WERI-Rb-1 (cell line): ENCODE data around the gene C2orf68.

ENCODE experiments used
- DNase-seq: peaks from one replicate; pipeline ENCODE4 v3.0.0-alpha.2; 2020
- H3K27ac ChIP-seq: fragments of 250-450 bp; sonication (Bioruptor Pico); 2 replicates; pipeline ENCODE4 v1.5.1; 2020; ENCODE audit warnings: mild to moderate bottlenecking, moderate library complexity
- H3K27me3 ChIP-seq: fragments of 250-450 bp; sonication (Bioruptor Pico); 2 replicates; pipeline ENCODE4 v1.5.1; 2021; ENCODE audit warnings: mild to moderate bottlenecking, low read depth, moderate library complexity; ENCODE audit not compliant: insufficient read depth, severe bottlenecking
- H3K36me3 ChIP-seq: fragments of 250-450 bp; sonication (Bioruptor Pico); 2 replicates; pipeline ENCODE4 v1.5.1; 2020; ENCODE audit warnings: mild to moderate bottlenecking, moderate library complexity
- H3K4me3 ChIP-seq: 2 replicates; pipeline ENCODE4 v1.5.1; 2011; ENCODE audit warnings: low read depth, mild to moderate bottlenecking, control low read depth, low read length
- H3K9me3 ChIP-seq: fragments of 250-450 bp; sonication (Bioruptor Pico); 2 replicates; pipeline ENCODE4 v1.5.1; 2021; ENCODE audit warnings: mild to moderate bottlenecking, moderate library complexity; ENCODE audit not compliant: severe bottlenecking
- CTCF ChIP-seq: IDR thresholded peaks from 2 replicates; pipeline ENCODE4 v1.5.1; 2011; ENCODE audit warnings: low read depth, mild to moderate bottlenecking, control low read depth, inconsistent platforms, low read length

The C2orf68 gene

GRCh38 chr2:85584354-85584856 lies 27.5 kb downstream of the C2orf68 start, which contains the start of gene VAMP5:
VAMP5 (plus strand) TSS chr2:85584431; CDS start chr2:85584491, 60 bp downstream.
- H3K27ac ChIP-seq, result no peak within 1 kb of the TSS
- TF ChIP-seq CTCF, result no peak

GRCh38 chr2:85583667-85584353 lies 28.1 kb downstream of the C2orf68 start:
- no peak for TF ChIP-seq CTCF
- DNase-seq, result no peak
- Histone ChIP-seq H3K36me3 (no peaks in the 10 kb centered on the region), H3K9me3 (no peaks in the 10 kb centered on the region), H3K27ac (no peak overlapping the region), H3K4me3 (no peak overlapping the region), H3K27me3 (no peaks in the 10 kb centered on the region)

More at GRCh38 chr2:85584354-85584856, 27.5 kb downstream of the C2orf68 start, which contains the start of gene VAMP5:
- Histone ChIP-seq H3K4me3 (no peak within 1 kb of the TSS), H3K27me3 (no peaks in the 10 kb centered on the region), H3K9me3 (no peaks in the 10 kb centered on the region), H3K36me3 (no peaks in the 10 kb centered on the region)
- DNase-seq, result no peak

GRCh38 chr2:85582492-85582891 lies 29.4 kb downstream of the C2orf68 start:
- Histone ChIP-seq H3K9me3 (no peaks in the 10 kb centered on the region), H3K36me3 (no peaks in the 10 kb centered on the region), H3K4me3 (no peak overlapping the region), H3K27ac (no peak overlapping the region), H3K27me3 (no peaks in the 10 kb centered on the region)
- DNase-seq, result no peak
- no peak for TF ChIP-seq CTCF

GRCh38 chr2:85580206-85580605 lies 31.7 kb downstream of the C2orf68 start:
- H3K36me3 ChIP-seq, result no peaks in the 10 kb centered on the region
- TF ChIP-seq CTCF, result no peak

GRCh38 chr2:85579266-85579935 lies 32.5 kb downstream of the C2orf68 start:
- H3K27me3 ChIP-seq, result no peaks in the 10 kb centered on the region

More at GRCh38 chr2:85580206-85580605, 31.7 kb downstream of the C2orf68 start:
- no peaks in the 10 kb centered on the region for H3K9me3 ChIP-seq
- no peak overlapping the region for H3K4me3 ChIP-seq
- no peak for DNase-seq
- no peak overlapping the region for H3K27ac ChIP-seq
- no peaks in the 10 kb centered on the region for H3K27me3 ChIP-seq

More at GRCh38 chr2:85579266-85579935, 32.5 kb downstream of the C2orf68 start:
- no peak for DNase-seq
- no peak for TF ChIP-seq CTCF
- Histone ChIP-seq H3K36me3 (no peaks in the 10 kb centered on the region), H3K9me3 (no peaks in the 10 kb centered on the region), H3K4me3 (no peak overlapping the region), H3K27ac (no peak overlapping the region)
